Upper lobe of right lung (tissue), 1 donor: ENCODE results near the gene MGAT4C. TPM values are rescaled to one million over a fixed set of nuclear protein-coding genes. Genes with fewer than 3 reads are reported as not detected.
"Not testable (repeated sequence)": the region's sequence is repeated elsewhere in the genome, so short reads cannot be mapped to it uniquely, and the experiment has no call there.

ENCODE experiments used
- ATAC-seq: fragments of 200-7000 bp; cut with Tn5 transposase; one replicate; pipeline ENCODE4 v1.9.1; 2020; ENCODE audit warnings: mild to moderate bottlenecking, moderate library complexity
- DNase-seq: peaks from one replicate; pipeline ENCODE4 v3.0.0-alpha.2; 2020
- H3K27ac ChIP-seq: fragments of 200-600 bp; one replicate; pipeline ENCODE4 v1.8.0; 2022
- H3K27me3 ChIP-seq: fragments of 200-600 bp; one replicate; pipeline ENCODE4 v1.8.0; 2022; ENCODE audit warnings: mild to moderate bottlenecking
- H3K36me3 ChIP-seq: fragments of 200-600 bp; one replicate; pipeline ENCODE4 v1.8.0; 2022
- H3K4me1 ChIP-seq: fragments of 200-600 bp; one replicate; pipeline ENCODE4 v1.8.0; 2022
- H3K4me3 ChIP-seq: fragments of 200-600 bp; one replicate; pipeline ENCODE4 v1.8.0; 2022; ENCODE audit warnings: mild to moderate bottlenecking
- H3K9me3 ChIP-seq: fragments of 200-600 bp; one replicate; pipeline ENCODE4 v1.8.0; 2022
- intact Hi-C: fragments of 100-400 bp; cut with DNase I; formaldehyde crosslinking; loops from one replicate; pipeline ENCODE4 v1.11.0; 2022
- long read RNA-seq: library from polyadenylated mRNA; unstranded; transcript quantifications from one replicate; pipeline ENCODE4 v2.0.0, GENCODE V29; 2021
- total RNA-seq: library from RNA; stranded (reverse); fragmentation: NEBNext Ultra II Directional; extraction: Animal tissue kit (Norgen Biotek cat#: 25700); gene quantifications from one replicate; pipeline ENCODE4 v1.2.1, GENCODE V29; 2021
- TF ChIP-seq, protein P1 (sequence below): fragments of 200-600 bp; IDR thresholded peaks from one replicate; pipeline ENCODE4 v1.8.0; 2022; ENCODE audit warnings: antibody characterized with exemption
- donor health status: DM: no; HTN: yes; CAD: no; lungs with severe emphysema.

The MGAT4C gene
- 0.67 TPM for total RNA-seq
- long read RNA-seq, result 0 reads

DNA sequence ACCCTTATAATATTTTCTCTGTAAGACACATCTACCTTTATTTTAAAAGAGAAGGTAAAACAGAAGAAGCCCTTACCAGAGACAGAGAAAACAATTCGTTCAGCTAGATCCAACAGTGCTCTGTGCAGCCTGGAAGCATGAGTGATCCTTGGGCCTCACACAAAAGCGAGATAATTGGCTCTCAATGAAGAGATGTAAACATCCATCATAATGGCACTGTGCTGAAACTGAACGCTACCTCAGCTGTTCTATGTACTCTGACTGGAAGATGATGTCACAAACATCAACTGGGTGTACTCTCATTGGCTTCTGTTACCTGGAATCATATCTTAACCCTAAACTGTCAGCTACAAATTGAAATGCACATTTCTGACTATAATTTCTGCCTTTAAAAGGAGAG lies at the start of gene MGAT4C:
MGAT4C (minus strand) TSS at position 229 of the 400 bp plus-strand sequence.
- intact Hi-C loops, result no loop called here
- Histone ChIP-seq H3K36me3 (no peaks in the 10 kb centered on the region), H3K27ac (no peak within 1 kb of the TSS), H3K4me3 (no peak within 1 kb of the TSS), H3K4me1 (no peaks in the 10 kb centered on the region), H3K27me3 (no peaks in the 10 kb centered on the region), H3K9me3 (no peaks in the 10 kb centered on the region)
- ATAC-seq (no peak), DNase-seq (no peak)
- TF ChIP-seq, protein P1, sequence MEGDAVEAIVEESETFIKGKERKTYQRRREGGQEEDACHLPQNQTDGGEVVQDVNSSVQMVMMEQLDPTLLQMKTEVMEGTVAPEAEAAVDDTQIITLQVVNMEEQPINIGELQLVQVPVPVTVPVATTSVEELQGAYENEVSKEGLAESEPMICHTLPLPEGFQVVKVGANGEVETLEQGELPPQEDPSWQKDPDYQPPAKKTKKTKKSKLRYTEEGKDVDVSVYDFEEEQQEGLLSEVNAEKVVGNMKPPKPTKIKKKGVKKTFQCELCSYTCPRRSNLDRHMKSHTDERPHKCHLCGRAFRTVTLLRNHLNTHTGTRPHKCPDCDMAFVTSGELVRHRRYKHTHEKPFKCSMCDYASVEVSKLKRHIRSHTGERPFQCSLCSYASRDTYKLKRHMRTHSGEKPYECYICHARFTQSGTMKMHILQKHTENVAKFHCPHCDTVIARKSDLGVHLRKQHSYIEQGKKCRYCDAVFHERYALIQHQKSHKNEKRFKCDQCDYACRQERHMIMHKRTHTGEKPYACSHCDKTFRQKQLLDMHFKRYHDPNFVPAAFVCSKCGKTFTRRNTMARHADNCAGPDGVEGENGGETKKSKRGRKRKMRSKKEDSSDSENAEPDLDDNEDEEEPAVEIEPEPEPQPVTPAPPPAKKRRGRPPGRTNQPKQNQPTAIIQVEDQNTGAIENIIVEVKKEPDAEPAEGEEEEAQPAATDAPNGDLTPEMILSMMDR, result no peak

DNA sequence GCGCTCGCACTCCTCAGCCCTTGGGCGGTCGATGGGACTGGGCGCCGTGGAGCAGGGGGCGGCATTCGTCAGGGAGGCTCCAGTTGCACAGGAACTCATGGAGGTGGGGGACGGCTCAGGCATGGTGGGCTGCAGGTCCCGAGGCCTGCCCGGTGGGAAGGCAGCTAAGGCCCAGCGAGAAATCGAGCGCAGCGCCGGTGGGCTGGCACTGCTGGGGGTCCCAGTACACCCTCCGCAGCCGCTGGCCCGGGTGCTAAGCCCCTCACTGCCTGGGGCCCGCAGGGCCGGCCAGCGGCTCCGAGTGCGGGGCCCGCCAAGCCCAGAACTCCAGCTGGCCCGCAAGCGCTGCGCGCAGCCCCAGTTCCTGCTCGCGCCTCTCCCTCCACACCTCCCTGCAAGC lies 40.2 kb upstream of the MGAT4C start:
- H3K4me1 ChIP-seq, DNase-seq, H3K36me3 ChIP-seq, H3K27ac ChIP-seq, H3K4me3 ChIP-seq, H3K27me3 ChIP-seq, H3K9me3 ChIP-seq, intact Hi-C loops, ATAC-seq: not testable (repeated sequence)

DNA sequence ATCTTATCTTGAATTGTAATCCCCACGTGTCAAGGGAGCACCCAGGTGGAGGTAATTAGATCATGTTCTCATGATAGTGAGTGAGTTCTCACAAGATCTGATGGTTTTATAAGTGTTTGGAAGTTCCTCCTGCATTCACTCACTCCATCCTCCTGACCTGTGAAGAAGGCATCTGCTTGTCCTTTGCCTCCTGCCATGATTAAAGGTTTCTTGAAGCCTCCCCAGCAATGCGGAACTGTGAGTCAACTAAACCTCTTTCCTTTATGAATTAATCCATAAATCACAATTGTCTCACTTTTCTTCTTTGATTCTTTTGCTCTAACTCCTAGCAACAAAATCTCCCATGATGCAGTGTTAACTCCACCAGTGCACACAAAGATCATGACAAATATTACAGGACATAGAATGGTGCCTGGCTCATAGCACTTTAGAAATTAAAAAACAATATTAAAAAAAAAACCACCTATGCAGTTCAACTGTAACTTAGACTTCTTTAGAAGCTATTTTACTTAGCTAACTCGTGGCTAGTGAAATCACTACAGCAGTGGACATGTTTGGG lies 37.6 kb upstream of the MGAT4C start:
- H3K27ac ChIP-seq, result no peak overlapping the region
- H3K36me3 ChIP-seq, result no peaks in the 10 kb centered on the region
- H3K4me1 ChIP-seq, result no peaks in the 10 kb centered on the region
- TF ChIP-seq, protein P1, result no peak
- no peak overlapping the region for H3K4me3 ChIP-seq
- H3K9me3 ChIP-seq, result no peaks in the 10 kb centered on the region
- no peak for DNase-seq
- no peak for ATAC-seq
- H3K27me3 ChIP-seq, result no peaks in the 10 kb centered on the region
- intact Hi-C loops, result no loop called here

DNA sequence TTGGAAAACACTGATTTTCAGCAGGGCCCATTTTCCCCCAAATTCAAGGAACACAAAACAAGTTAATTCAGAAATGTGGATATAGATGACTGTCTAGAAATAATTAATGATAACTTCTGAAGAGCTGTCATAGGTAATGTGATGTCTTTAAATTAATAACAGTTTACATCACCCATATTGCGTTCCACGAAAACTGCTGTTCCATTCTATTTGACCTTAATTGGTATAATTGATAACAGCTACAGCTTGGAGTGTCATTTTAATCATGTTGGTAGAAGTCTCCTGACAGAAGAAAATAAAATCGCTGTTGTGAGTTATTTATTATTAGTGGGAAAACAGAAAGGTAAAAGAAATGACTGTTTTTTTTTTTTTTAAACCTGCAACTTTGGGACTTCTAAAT lies 36.3 kb upstream of the MGAT4C start:
- H3K4me3 ChIP-seq, result no peak overlapping the region
- H3K27me3 ChIP-seq, result no peaks in the 10 kb centered on the region
- no peaks in the 10 kb centered on the region for H3K9me3 ChIP-seq
- H3K36me3 ChIP-seq, result no peaks in the 10 kb centered on the region
- TF ChIP-seq, protein P1, result no peak
- H3K27ac ChIP-seq, result no peak overlapping the region
- no peak for ATAC-seq
- intact Hi-C loops, result no loop called here
- H3K4me1 ChIP-seq, result no peaks in the 10 kb centered on the region
- DNase-seq, result no peak

- no peaks in the 10 kb centered on the region for H3K36me3 ChIP-seq
- intact Hi-C loops, result no loop called here
- no peaks in the 10 kb centered on the region for H3K4me1 ChIP-seq
- no peak for ATAC-seq
- TF ChIP-seq, protein P1, result no peak
- no peaks in the 10 kb centered on the region for H3K9me3 ChIP-seq
- no peak overlapping the region for H3K4me3 ChIP-seq
- DNase-seq, result no peak
- no peaks in the 10 kb centered on the region for H3K27me3 ChIP-seq
- H3K27ac ChIP-seq, result no peak overlapping the region
These were observed 34.4 kb upstream of the MGAT4C start for GRCh38 chr12:86290615-86291014.

DNA sequence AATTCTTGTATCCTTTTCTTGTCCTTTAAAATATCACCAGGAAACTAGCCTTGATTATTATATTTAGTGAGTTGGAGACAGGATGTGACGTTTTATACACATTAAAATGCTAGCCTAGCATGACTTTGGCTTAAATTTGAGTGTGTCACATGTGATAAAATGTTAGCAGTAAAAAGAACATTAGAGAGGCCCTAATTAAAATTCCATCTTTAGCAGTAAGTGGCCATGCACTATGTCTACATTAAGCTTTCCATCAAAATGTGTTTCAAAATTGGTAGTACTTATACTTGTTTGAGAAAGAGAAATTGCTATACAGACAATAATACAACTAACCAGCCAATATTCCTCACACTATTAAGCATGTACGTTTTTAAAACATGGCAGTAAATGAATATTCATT lies 29.9 kb upstream of the MGAT4C start:
- Histone ChIP-seq H3K36me3 (no peaks in the 10 kb centered on the region), H3K4me3 (no peak overlapping the region), H3K9me3 (no peaks in the 10 kb centered on the region), H3K27me3 (no peaks in the 10 kb centered on the region), H3K4me1 (no peaks in the 10 kb centered on the region), H3K27ac (no peak overlapping the region)
- intact Hi-C loops, result no loop called here
- TF ChIP-seq, protein P1, result no peak
- DNase-seq (no peak), ATAC-seq (no peak)
